Activated CD4-positive, alpha-beta T cell treated with anti-CD3 and anti-CD28 coated beads, Interleukin-2, amount 50 U/mL, for 48 hours (primary cell): ENCODE data around the gene OLFM1.
"Not testable (repeated sequence)": the region's sequence is repeated elsewhere in the genome, so short reads cannot be mapped to it uniquely, and the experiment has no call there.

ENCODE experiments used
- DNase-seq, 2 experiments: peaks; one replicate each; pipeline ENCODE4 v3.0.0-alpha.2; 2020

OLFM1 gene

GRCh38 chr9:135060461-135061116 lies 26.9 kb upstream of the OLFM1 start:
- DNase-seq, result no peak

GRCh38 chr9:135061441-135061840 lies 26.0 kb upstream of the OLFM1 start:
- no peak for DNase-seq

- DNase-seq, result no peak
Measured at GRCh38 chr9:135062254-135062653, 25.2 kb upstream of the OLFM1 start.

- DNase-seq, result not testable (repeated sequence)
Measured at GRCh38 chr9:135063466-135063865, 24.0 kb upstream of the OLFM1 start.

- DNase-seq, result not testable (repeated sequence)
Measured at GRCh38 chr9:135063888-135064287, 23.6 kb upstream of the OLFM1 start.

GRCh38 chr9:135065151-135065550 lies 22.3 kb upstream of the OLFM1 start:
- no peak for DNase-seq

- no peak for DNase-seq
Measured at GRCh38 chr9:135065804-135066203, 21.7 kb upstream of the OLFM1 start.

GRCh38 chr9:135066291-135066690 lies 21.2 kb upstream of the OLFM1 start:
- no peak for DNase-seq

- no peak for DNase-seq
Measured at GRCh38 chr9:135067096-135067710, 20.3 kb upstream of the OLFM1 start.

- no peak for DNase-seq
Measured at GRCh38 chr9:135068776-135069415, 18.6 kb upstream of the OLFM1 start.

GRCh38 chr9:135069558-135070197 lies 17.8 kb upstream of the OLFM1 start:
- DNase-seq, result no peak

GRCh38 chr9:135070198-135070951 lies 17.1 kb upstream of the OLFM1 start:
- no peak for DNase-seq

- DNase-seq, result no peak
Measured at GRCh38 chr9:135070964-135071735, 16.3 kb upstream of the OLFM1 start.

GRCh38 chr9:135073081-135073740 lies 14.3 kb upstream of the OLFM1 start:
- no peak for DNase-seq

GRCh38 chr9:135073741-135074305 lies 13.6 kb upstream of the OLFM1 start:
- DNase-seq, result no peak

- DNase-seq, result no peak
Measured at GRCh38 chr9:135074354-135075233, 12.9 kb upstream of the OLFM1 start.

- no peak for DNase-seq
Measured at GRCh38 chr9:135075234-135076142, 12.0 kb upstream of the OLFM1 start.

GRCh38 chr9:135076143-135076875 lies 11.2 kb upstream of the OLFM1 start:
- DNase-seq, result no peak
